Loucy (cell line): ENCODE measurements around the gene CYP1A2.

Source experiments
- CTCF ChIP-seq: fragments of 200-600 bp; sonication (generic); conservative IDR thresholded peaks from 2 replicates; pipeline ENCODE4 v1.5.1; 2014; ENCODE audit warnings: mild to moderate bottlenecking, antibody characterized with exemption, low read length
- EZH2phosphoT487 ChIP-seq: fragments of 200-600 bp; IDR thresholded peaks from 2 replicates; pipeline ENCODE4 v1.6.1; 2018; ENCODE audit warnings: antibody characterized with exemption, mild to moderate bottlenecking, moderate library complexity, borderline replicate concordance

- no peak for TF ChIP-seq CTCF
- TF ChIP-seq EZH2phosphoT487, result no peak
These were observed 32.0 kb upstream of the CYP1A2 start for GRCh38 chr15:74716651-74717050.
